Activated CD4-positive, CD25-positive, alpha-beta regulatory T cell treated with anti-CD3 and anti-CD28 coated beads, Interleukin-2, amount 50 U/mL, for 24 hours (primary cell): ENCODE data around the gene C22orf23.
A peak's percentile ranks its signal among the peaks of the same experiment; 100 is the strongest.
"Not testable (repeated sequence)": the region's sequence is repeated elsewhere in the genome, so short reads cannot be mapped to it uniquely, and the experiment has no call there.

Experiments used
- ATAC-seq, 2 donors: fragments of 150-1000 bp; cut with Tn5 transposase; one replicate each; pipeline ENCODE4 v1.10.0; 2021; ENCODE audit warnings: mild to moderate bottlenecking in 1 of 2, moderate library complexity in 1 of 2

Gene C22orf23

DNA sequence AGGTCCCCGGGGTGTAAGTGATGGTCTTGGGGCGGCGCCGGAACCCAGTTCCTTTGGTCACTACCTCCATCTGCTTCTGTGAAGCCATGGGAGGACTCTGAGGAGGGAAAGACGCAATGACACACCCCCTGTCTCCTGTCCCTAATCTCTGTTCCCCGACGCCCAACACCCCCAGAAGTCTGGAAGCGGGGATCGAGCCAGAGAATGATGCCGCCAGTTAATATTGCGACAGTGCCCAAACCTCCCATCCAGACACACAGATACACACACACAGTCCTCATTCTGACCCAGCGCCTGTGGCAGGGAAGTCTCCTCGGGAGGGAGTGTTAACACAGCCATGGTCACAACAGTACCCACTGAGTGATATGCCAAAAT is 352 bp downstream of the C22orf23 start:
- peak in 1 of 2 donors; percentile 47 for ATAC-seq

GRCh38 chr22:37952629-37953028 is 772 bp downstream of the C22orf23 start:
- not testable (repeated sequence) for ATAC-seq

DNA sequence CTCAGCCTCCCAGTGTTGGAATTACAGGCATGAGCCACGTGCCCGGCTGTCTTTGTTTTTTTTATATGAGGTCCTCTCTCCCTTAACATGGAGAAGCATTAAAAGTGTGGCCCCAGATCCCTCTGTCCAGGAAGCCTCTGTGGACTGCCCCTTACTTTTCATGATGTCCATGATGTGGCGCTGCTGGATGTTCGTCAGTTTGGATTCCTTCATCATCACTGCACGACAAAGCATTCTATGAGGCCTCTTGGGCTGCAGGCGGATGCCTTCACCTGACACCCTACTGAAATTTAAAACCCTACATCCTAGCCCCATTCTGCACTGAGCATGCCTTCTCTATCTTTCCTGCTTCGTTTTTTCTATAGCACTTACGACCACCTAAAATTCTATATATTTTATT is 2.1 kb downstream of the C22orf23 start:
- ATAC-seq = no peak

DNA sequence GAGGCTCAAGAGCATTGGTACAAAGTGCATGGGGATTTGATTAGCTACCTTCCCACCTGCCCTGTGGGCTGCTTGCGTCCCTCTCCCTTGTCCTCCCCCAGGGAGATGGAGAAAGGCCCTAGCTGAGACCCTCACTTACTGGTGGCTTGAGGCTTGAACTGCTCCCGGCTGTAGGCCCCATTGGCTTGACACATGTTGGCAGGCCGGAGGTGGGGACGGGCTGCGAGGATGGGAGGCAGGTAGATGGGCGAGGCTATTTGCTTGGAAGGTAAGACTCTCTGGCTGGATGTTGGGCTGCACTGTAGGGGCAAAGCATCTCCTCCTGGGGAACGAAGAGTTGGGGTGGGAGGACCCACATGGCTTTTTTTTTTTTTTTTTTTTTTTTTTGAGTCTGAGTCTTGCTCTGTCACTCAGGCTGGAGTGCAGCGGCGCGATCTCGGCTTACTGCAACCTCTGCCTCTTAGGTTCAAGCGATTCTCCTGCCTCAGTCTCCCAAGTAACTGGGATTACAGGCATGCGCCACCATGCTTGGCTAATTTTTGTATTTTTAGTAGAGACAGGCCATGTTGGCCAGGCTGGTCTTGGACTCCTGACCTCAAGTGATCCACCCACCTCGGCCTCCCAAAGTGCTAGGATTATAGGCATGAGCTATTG is 6.1 kb downstream of the C22orf23 start:
- ATAC-seq = not testable (repeated sequence)

- ATAC-seq = not testable (repeated sequence)
These were observed 9.0 kb downstream of the C22orf23 start for GRCh38 chr22:37944423-37944822.

- no peak for ATAC-seq
These were observed 9.6 kb downstream of the C22orf23 start for GRCh38 chr22:37943825-37944198.

GRCh38 chr22:37943136-37943824 is 10.1 kb downstream of the C22orf23 start:
- no peak for ATAC-seq

DNA sequence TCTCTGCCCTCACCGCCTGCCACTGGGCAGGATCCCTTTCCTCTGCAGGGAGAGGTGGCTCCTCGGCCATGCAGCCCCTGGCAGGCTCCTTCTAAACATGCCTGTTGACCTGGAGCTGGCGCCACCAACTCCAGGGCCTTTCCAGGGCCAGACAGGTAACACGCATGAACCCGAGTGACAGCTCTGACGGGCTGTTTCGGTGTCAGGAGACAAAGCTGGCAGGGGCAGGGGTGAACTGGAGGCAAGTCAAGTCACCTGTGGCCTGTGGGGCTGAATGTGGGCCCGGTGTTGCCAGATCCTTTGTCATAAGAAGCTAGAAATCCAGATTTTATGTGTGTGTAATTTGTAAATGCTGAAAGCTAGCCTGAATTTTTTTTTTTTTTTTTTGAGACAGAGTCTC is 11.3 kb downstream of the C22orf23 start:
- ATAC-seq = no peak

DNA sequence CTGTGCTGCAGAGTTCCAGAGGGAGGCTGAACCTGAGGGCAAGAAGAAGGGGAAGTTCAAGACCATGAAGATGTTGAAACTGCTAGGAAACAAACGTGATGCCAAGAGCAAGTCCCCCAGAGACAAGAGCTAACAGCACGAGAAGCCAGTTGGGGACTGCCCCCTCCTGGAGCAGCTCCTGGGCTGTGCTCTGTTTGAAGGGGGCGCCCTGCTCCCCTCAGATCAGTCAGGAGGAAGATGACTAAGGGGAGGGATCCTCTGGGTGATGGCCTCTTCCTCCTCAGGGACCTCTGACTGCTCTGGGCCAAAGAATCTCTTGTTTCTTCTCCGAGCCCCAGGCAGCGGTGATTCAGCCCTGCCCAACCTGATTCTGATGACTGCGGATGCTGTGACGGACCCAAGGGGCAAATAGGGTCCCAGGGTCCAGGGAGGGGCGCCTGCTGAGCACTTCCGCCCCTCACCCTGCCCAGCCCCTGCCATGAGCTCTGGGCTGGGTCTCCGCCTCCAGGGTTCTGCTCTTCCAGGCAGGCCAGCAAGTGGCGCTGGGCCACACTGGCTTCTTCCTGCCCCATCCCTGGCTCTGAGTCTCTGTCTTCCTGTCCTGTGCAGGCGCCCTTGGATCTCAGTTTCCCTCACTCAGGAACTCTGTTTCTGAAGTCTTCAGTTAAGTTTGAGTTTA is 12.6 kb downstream of the C22orf23 start:
- ATAC-seq = no peak

GRCh38 chr22:37933711-37934376 is 19.6 kb downstream of the C22orf23 start:
- peak; percentile 98 to 99 for ATAC-seq

DNA sequence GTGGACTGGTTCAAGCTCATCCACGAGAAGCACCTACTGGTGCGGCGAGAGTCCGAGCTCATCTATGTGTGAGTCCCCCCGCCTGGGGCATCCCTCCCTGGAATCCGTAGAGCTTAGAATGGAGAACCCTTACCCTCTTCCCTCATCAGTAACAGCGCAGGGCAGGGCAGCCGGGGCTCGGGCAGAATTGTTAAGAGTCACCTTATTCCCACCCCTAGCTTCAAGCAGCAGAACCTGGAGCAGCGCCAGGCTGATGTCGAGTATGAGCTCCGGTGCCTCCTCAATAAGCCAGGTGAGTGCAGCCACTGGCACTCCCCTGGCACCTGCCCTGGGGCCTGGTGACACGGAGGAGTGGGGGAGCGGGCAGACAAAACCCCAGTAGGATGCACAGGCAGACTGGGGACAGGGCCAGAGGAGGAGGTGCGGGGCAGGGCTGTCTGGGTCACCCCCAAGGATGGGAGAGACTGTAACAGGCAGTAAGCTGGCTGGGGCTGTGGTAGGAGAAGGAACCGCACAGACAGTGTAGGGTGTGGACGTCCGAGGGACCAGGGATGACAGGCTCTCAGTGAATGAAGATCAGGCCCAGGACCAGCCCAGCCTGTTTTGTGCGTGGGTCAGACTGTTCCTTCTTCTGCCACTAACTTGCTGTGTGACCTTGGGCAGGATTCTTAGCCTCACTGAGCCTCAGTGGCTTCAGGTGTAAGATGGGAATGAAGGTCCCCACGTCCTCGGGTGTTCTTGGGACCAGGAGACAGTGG is 20.4 kb downstream of the C22orf23 start:
- no peak for ATAC-seq

- no peak for ATAC-seq
These were observed 21.0 kb downstream of the C22orf23 start for GRCh38 chr22:37932401-37932800.

DNA sequence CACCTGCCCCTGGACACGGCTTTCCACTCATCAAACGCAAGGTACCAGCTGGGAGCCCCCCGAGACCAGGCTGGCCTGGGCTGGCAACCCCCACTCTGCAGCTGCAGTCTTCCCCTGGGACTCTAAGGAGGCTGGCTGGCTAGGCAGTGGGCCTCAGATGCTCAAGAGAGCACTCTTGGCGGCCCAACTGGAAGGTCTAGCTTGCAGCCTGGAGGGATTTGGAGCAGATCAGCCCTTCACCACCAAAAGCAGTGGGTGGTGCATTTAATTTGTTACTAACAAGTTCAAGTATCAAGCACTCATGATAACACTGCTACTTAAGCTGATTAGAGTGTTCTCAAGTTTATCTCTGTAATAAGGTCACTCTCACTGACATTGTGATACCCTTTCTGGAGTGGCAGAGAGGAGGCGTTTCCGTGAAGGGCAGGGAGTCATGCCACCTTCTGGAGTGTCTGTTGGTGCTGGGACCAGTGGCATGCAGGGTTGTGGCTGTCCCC is 21.5 kb downstream of the C22orf23 start:
- ATAC-seq = no peak

DNA sequence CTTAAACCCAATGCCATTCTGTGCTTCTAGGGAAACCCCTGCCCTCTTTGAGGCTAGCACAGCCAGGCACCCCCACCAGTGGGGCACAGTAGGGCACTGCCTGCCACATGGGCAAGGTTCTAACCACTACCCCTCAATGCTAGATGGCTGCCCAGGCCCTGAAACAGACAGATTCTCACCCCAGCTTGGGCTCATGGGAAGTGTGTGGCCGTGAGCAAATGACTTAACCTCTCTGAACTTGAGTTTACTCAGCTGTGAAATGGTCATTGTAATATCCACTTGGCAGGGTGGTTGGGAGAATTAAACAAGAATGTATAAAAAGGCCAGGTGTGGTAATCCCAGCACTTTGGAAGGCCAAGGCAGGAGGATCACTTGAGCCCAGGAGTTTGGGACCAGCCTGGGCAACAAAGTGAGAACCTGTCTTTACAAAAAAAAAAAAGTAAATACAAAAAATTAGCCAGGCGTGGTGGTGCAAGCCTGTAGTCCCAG is 22.4 kb downstream of the C22orf23 start:
- no peak for ATAC-seq

DNA sequence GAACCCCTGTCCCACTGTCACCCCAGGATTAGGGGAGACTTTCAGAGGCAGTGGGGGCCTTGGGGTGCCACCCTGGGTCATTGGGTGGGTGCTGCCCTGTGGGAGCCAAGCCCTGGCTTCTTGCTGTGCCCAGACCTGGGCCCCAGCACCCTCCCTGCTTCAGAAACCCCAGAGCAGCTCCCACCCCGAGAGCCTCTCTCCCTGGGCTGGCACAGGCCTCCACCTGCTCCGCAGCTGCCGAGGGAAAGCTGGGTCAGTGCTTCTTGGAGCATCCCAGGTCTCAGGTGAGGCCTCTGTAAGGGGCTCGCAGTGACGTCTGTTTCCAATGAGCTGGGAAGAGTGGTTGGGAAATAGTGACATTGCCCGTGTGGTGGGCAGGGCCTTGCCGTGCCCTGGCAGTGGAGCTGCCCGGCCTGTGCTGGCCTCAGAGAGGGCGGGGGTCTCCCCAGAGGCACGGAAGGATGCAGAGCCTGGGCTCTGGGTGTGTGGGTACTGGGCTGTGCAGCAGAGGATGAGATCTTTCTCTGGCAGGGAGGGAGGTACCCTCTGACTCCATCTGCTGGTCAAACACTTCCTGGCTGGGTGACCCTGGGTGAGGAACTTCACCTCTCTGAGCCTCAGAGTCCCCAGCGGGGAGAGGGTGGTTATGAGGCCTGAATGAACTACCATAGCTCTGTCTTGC is 23.0 kb downstream of the C22orf23 start:
- peak in 1 of 2 donors; percentile 18 for ATAC-seq

GRCh38 chr22:37929390-37929789 is 24.0 kb downstream of the C22orf23 start:
- no peak for ATAC-seq

GRCh38 chr22:37927637-37927936 is 25.8 kb downstream of the C22orf23 start:
- no peak for ATAC-seq

GRCh38 chr22:37926771-37927636 is 26.4 kb downstream of the C22orf23 start:
- no peak for ATAC-seq

- no peak for ATAC-seq
These were observed 27.0 kb downstream of the C22orf23 start for GRCh38 chr22:37926358-37926757.

- no peak for ATAC-seq
These were observed 27.6 kb downstream of the C22orf23 start for GRCh38 chr22:37925767-37926166.

DNA sequence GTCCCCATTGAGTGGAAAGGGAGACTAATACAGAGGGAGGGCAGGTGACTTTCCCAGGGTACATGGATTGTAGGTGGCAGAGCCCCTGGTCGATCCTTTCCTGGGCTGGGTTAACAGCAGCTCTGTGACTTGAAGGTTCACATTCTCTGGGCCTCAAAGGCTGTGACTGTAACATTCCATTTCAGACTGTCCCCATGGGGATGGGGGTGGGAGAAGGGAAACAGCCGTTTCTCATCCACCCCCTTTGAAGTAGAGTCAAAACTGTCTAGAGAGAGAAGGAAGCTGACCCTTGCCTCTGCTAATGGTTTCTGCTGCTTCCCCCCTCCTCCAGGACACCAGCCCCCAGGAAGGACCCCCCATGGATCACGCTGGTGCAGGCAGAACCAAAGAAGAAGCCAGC is 28.1 kb downstream of the C22orf23 start:
- no peak for ATAC-seq
